T-helper 2 cell (primary cell): ENCODE results near the gene TRIP13.

Experiments
- DNase-seq, 5 experiments: peaks; one replicate each; pipeline versions ENCODE4 v3.0.0 to v3.0.0-alpha.2; 2012 to 2022

The TRIP13 gene

DNA sequence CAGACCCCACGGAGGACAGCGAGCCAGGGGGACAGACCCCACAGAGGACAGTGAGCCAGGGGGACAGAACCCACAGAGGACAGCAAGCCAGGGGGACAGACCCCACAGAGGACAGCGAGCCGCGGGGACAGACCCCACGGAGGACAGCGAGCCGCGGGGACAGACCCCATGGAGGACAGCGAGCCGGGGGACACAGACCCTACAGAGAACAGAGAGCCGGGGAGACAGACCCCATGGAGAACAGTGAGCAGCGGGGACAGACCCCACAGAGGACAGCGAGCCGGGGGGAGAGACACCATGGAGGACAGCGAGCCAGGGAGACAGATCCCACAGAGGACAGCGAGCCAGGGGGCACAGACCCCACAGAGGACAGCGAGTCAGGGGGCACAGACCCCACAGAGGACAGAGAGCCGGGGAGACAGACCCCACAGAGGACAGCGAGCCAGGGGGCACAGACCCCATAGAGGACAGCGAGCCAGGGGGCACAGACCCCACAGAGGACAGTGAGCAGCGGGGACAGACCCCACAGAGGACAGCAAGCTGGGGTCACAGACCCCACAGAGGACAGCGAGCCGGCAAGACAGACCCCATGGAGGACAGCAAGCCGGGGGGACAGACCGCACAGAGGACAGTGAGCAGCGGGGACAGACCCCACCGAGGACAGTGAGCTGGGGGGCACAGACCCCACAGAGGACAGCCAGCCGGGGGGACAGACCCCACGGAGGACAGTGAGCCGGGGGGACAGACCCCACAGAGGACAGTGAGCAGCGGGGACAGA lies 37.5 kb upstream of the TRIP13 start:
- no peak for DNase-seq

DNA sequence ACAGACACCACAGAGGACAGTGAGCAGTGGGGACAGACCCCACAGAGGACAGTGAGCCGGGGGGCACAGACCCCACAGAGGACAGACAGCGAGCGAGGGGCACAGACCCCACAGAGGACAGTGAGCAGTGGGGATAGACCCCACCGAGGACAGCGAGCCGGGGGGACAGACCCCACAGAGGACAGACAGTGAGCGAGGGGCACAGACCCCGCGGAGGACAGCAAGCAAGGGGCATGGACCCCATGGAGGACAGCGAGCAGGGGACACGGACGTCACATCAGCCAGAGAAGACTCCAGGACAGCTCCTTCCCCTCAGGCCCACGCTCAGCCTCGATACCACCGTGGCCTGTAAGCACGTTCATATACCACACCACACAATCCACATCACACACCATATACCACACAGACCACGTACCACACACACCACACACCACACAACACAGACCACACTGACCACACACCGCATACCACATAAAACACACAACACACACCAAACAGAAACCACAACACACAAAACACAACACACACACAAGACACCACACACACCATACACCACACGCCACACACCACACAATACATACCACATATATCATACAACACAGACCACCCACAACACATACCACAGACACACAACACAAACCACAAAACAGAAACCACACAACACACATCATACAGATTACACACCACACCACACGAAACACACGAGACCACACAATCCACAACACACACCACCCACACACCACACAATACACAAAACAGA lies 36.7 kb upstream of the TRIP13 start:
- DNase-seq = peak in 1 of 5 experiments; percentile 51

GRCh38 chr5:856531-857425 lies 35.9 kb upstream of the TRIP13 start:
- DNase-seq = peak in 1 of 5 experiments; percentile 62

- no peak for DNase-seq
These were observed 34.0 kb upstream of the TRIP13 start for GRCh38 chr5:858726-859125.

DNA sequence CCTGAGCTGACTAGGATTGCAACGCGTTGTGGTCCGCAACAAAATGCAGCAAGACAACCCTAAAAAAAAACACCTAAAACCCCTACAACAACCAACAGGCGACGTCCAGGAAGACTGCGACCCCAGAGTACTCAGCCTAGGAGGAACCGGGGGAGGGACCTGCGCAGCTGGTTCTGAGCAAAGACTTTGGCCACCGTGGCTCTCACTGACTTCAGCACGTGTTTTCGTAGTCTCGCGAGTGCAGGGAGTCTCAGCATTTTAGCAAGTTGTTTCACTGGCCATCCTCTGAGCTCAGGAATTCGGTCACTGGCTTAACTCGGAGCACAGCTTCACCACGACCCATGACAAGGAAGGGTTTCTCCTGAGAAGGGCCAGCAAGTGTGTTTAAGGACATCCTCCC lies 33.3 kb upstream of the TRIP13 start:
- no peak for DNase-seq

GRCh38 chr5:859798-860296 lies 32.8 kb upstream of the TRIP13 start:
- peak in 1 of 5 experiments; percentile 4 for DNase-seq

- no peak for DNase-seq
These were observed 32.1 kb upstream of the TRIP13 start for GRCh38 chr5:860506-861150.

- DNase-seq = peak in 1 of 5 experiments; percentile 12
These were observed 31.0 kb upstream of the TRIP13 start for GRCh38 chr5:861442-862366.

- no peak for DNase-seq
These were observed 30.1 kb upstream of the TRIP13 start for GRCh38 chr5:862367-863243.

GRCh38 chr5:863244-863805 lies 29.4 kb upstream of the TRIP13 start:
- DNase-seq = no peak

DNA sequence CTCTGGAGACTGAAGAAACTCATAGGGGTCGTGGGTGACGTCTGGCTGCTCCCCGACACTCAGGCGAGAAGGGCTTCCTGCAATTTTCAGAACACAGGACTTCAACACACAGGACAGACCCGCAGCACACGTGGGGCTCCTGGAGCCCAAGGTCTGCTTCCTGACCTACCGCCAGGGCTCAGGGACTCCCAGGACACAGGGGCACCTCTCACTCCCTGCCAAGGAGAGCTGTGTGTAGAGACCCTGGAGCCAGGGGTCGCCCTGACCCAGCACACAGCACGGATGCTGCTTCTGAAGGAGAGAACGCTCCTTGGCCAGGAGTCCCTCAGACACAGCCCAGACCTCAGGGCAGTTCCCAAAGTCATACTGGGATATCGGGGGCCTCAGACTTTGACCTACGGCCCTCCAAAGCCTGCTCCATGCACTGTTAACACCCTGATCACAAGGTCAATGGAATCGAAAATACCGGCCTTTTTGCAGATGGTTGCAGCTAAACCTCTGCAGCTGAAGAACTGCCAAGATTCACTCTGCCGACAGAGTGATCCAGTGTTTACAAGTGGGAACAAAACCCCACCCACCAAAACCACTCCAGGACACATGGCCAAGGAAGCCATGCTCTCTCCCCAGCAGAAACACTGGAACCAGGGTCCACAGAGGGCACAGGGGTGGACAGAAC lies 28.1 kb upstream of the TRIP13 start:
- no peak for DNase-seq

GRCh38 chr5:865168-865521 lies 27.5 kb upstream of the TRIP13 start:
- no peak for DNase-seq

DNA sequence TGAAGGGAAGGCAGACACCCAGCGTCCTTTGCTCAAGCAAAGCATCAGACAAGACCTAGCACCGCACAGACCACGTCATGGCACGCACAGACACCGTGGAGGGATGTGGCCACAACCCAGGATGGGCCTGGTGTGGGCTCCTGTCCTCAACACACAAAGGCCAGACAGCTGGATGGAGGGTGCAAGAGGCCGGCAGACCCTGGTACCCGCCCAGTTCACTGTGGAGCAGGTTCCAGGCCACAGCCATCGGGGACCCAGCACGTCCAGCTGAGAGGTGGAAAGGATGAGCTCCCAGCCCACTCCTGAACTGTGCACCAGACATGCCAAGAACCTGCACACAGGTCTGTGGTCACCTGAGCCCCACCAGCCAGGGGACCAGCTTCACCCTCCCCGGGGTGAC lies 26.9 kb upstream of the TRIP13 start:
- DNase-seq = no peak

DNA sequence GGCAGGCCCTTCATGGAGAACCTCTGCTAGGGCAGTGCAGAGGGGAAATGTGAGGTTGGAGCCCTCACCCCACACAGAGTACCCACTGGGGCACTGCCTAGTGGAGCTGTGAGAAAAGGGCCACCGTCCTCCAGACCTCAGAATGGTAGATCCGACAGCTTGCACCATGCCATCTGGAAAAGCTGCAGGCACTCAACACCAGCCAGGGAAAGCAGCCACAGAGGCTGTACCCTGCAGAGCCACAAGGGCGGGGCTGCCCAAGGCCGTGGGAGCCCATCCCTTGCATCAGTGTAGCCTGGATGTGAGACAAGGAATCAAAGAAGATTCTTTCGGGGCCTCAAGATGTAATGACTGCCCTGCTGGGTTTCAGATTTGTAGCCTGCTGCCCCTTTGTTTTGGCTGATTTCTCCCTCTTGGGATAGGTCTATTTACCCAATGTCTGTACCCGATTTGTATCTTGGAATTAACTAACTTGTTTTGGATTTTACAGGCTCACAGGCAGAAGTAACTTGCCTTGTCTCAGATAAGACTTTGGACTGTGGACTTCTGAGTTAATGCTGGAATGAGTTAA lies 25.3 kb upstream of the TRIP13 start:
- no peak for DNase-seq

DNA sequence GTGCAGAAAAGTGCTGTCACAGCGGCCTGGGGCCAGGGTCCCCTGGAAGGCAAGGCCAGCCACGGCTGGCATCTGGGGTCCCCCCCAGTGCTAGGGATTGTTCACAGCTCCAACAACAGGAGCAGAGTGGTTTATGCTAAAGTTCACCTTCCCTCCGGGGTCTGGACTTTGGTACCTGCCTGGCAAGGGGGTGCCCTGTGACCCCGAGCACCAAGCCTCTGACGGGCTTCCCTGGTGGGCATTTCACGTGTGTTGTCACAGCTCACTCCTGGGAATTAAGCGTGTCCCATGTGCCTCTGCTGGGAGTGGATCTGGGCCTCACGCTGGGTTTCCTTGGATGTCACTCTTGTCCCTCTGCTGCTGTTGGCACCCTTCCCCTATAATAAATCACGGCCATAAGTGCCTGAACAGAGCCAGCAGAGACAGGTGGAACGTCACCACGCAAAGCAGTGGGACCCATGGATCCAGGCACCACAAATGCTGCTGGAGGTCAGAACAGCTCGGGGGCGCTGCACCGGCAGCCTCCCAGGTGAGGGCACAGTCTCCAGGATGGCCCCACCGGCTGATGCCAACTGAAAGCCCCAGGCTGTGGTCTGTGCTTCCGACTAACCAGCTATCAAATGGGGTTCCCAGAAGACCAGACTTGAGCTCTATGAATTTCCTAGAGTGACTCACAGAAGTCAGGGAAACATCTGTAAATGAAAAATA lies 24.1 kb upstream of the TRIP13 start:
- DNase-seq = no peak

DNA sequence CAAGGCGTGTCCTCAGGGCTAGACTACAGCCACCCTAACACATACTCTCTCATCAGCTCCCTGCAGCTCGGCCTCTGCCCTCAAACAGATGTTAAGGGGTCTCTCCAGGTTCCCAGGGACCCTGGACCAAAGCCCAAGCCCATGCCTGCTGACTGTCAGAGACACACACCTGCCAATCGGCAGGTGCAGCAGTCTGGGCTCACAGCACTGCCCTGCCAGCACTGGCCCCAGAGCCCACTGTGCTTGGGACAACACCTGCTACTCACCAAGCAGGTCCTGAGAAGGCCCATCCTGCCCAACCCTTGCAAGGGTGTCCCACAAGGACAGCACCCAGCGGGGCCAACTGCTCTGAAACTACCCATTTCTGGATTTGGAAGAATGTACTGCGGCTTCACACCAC lies 21.7 kb upstream of the TRIP13 start:
- DNase-seq = no peak

DNA sequence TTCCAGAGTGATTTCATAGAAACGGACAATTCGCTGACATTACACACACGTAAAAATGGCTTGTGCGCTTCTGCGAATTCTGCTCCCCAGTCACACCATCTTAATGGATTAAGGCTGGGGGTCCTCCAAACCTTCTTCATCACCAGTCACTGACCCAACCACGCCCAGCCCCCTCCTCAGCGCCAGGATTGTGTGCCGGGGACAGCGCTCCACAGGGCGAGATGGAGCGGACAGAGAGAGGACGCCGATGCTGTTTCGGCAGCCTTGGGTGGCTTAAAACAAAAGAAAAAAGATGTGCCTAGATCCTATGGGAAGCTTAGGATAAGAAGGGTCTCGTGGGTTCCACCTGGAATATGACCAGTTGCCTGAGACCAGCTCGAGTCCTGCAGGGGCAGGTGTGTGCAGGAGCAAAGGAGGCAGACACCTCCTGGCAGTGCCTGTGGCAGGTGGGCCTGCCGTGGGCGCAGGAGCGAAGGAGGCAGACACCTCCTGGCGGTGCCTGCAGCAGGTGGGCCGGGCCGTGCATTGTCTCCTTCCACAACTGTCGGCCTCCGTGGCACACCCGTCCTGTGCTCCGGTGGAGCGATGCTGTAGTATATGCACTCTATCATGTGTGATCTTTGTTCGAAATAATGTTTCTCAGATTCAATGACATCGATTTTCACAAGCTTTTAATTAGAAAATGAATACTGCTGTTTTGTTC lies 20.9 kb upstream of the TRIP13 start:
- DNase-seq = no peak

- DNase-seq = no peak
These were observed 20.4 kb upstream of the TRIP13 start for GRCh38 chr5:872301-872700.
